ENCODE data around the gene IMMP2L.

The IMMP2L gene

DNA sequence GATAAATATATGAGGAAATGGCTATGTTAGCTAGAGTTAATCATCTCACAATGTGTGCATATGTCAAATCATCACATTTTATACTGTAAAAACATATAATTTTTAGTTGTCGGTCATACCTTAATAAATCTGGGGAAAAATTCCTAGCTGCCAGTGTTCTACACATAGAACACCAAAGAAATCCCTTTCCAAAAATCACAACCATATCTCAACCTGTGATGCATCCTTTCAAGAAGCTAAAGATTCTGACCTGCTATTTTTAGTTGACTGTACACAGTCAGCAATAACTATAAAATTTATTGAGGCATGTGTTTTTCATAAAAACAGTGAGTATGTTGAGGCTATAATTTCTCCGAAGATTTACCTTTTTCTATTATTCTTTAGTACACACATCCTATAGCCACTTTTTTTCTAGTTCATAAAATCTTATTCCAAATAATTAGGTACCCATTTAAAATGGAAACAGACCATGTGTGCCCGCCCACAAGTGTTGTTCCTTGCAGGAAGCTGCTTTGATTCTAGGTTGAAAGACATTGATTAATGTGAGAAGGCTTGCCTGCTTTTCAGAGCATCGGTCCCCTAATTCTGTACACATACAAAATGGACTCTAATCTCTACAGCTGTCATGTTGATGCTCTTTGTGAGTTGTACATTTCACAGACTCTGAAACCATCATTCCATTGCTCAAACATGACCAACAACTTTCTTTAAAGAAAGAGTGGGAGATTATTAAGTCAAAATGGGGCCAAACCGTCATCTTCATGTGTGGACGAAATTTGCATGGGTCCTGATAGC lies 588.9 kb downstream of the IMMP2L start:
- no peak for TF ChIP-seq CTCF (IDR thresholded peaks at IDR 0.05; ENCODE audit: insufficient read depth, low read length, poor library complexity, severe bottlenecking)
- Histone ChIP-seq H3K36me3 (ENCODE audit: control insufficient read depth, insufficient read depth, low read length) (no peaks in the 10 kb centered on the region), H3K27me3 (replicated peaks; ENCODE audit: control insufficient read depth, insufficient read depth, low read length) (no peaks in the 10 kb centered on the region), H3K4me3 (replicated peaks; ENCODE audit: low read depth, low read length) (no peak overlapping the region)
- no peak for DNase-seq (ENCODE audit: extremely low read depth, insufficient read length)

GRCh38 chr7:110964775-110965174 lies 597.5 kb downstream of the IMMP2L start:
- H3K27me3 ChIP-seq (replicated peaks; ENCODE audit: control insufficient read depth, insufficient read depth, low read length): no peaks in the 10 kb centered on the region
- no peak overlapping the region for H3K4me3 ChIP-seq (replicated peaks; ENCODE audit: low read depth, low read length)
- no peaks in the 10 kb centered on the region for H3K36me3 ChIP-seq (ENCODE audit: control insufficient read depth, insufficient read depth, low read length)
- DNase-seq (ENCODE audit: extremely low read depth, insufficient read length): no peak
- no peak for TF ChIP-seq CTCF (IDR thresholded peaks at IDR 0.05; ENCODE audit: insufficient read depth, low read length, poor library complexity, severe bottlenecking)

DNA sequence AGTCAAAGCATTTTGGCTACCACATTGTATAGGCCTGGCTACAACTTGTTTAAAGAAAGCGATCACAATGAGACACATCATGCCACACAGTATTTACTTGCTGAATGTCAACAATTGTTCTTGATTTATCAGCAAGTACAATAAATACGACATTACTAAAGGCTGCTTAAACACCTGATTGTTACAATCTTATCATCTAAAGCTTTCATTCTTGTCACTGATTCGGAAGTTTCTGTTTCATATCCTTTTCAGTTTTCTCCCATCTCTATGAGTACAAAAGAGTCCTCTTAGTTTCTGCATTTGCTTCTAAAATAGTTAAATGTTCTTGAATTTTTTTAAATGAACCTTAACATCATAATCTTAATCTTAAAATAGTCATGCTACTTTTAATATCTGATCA lies 599.5 kb downstream of the IMMP2L start:
- no peaks in the 10 kb centered on the region for H3K27me3 ChIP-seq (replicated peaks; ENCODE audit: control insufficient read depth, insufficient read depth, low read length)
- no peak for TF ChIP-seq CTCF (IDR thresholded peaks at IDR 0.05; ENCODE audit: insufficient read depth, low read length, poor library complexity, severe bottlenecking)
- no peak for DNase-seq (ENCODE audit: extremely low read depth, insufficient read length)
- no peaks in the 10 kb centered on the region for H3K36me3 ChIP-seq (ENCODE audit: control insufficient read depth, insufficient read depth, low read length)
- no peak overlapping the region for H3K4me3 ChIP-seq (replicated peaks; ENCODE audit: low read depth, low read length)

GRCh38 chr7:110962374-110962773 lies 599.9 kb downstream of the IMMP2L start:
- TF ChIP-seq CTCF (IDR thresholded peaks at IDR 0.05; ENCODE audit: insufficient read depth, low read length, poor library complexity, severe bottlenecking): no peak
- Histone ChIP-seq H3K36me3 (ENCODE audit: control insufficient read depth, insufficient read depth, low read length) (no peaks in the 10 kb centered on the region), H3K4me3 (replicated peaks; ENCODE audit: low read depth, low read length) (no peak overlapping the region), H3K27me3 (replicated peaks; ENCODE audit: control insufficient read depth, insufficient read depth, low read length) (no peaks in the 10 kb centered on the region)
- DNase-seq (ENCODE audit: extremely low read depth, insufficient read length): no peak

DNA sequence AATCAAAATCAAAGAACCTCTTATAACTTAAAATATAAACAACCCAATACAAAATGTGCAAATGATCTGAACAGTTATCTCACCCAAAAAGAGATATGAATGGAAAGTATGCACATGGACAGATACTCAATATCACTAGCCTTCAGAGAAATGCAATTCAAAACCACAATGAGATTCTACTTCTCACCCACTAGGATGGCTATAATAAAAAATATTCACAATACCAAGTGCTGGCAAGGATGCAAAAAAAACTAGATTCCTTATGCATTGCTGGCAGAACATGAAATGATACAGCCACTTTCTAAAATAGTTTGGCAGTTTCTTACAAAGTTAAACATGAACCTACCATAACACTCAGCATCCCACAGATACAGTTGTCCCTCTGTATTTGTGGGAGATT lies 601.5 kb downstream of the IMMP2L start:
- DNase-seq (ENCODE audit: extremely low read depth, insufficient read length): no peak
- Histone ChIP-seq H3K4me3 (replicated peaks; ENCODE audit: low read depth, low read length) (no peak overlapping the region), H3K36me3 (ENCODE audit: control insufficient read depth, insufficient read depth, low read length) (no peaks in the 10 kb centered on the region), H3K27me3 (replicated peaks; ENCODE audit: control insufficient read depth, insufficient read depth, low read length) (no peaks in the 10 kb centered on the region)
- no peak for TF ChIP-seq CTCF (IDR thresholded peaks at IDR 0.05; ENCODE audit: insufficient read depth, low read length, poor library complexity, severe bottlenecking)

Measured in GM06990 (cell line).